PC-9 (cell line): ENCODE data around the gene UTP4.
"Not testable (repeated sequence)": the region's sequence is repeated elsewhere in the genome, so short reads cannot be mapped to it uniquely, and the experiment has no call there.

Experiments
- EZH2 ChIP-seq: fragments of 200-600 bp; sonication (generic); IDR thresholded peaks from 2 replicates; pipeline ENCODE4 v1.8.0; 2017; ENCODE audit warnings: antibody characterized with exemption, low read depth
- TF ChIP-seq, protein P1 (sequence below): fragments of 200-600 bp; sonication (generic); conservative IDR thresholded peaks from 2 replicates; pipeline ENCODE4 v1.6.1; 2017; ENCODE audit warnings: mixed run types, antibody characterized with exemption, mild to moderate bottlenecking, moderate library complexity

DNA sequence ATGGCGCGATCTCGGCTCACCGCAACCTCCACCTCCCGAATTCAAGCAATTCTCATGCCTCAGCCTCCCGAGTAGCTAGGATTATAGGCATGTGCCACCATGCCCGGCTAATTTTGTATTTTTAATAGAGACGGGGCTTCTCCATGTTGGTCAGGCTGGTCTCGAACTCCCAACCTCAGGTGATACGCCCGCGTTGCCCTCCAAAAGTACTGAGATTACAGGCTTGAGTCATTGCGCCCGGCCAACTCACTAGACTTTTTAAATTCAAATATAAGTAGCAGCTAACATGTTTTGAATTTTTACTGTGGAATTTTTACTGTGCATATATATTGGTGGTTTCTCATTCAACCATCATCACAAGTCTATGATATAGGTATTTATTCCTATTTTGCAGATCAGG lies 7.5 kb upstream of the UTP4 start:
- TF ChIP-seq, protein P1, sequence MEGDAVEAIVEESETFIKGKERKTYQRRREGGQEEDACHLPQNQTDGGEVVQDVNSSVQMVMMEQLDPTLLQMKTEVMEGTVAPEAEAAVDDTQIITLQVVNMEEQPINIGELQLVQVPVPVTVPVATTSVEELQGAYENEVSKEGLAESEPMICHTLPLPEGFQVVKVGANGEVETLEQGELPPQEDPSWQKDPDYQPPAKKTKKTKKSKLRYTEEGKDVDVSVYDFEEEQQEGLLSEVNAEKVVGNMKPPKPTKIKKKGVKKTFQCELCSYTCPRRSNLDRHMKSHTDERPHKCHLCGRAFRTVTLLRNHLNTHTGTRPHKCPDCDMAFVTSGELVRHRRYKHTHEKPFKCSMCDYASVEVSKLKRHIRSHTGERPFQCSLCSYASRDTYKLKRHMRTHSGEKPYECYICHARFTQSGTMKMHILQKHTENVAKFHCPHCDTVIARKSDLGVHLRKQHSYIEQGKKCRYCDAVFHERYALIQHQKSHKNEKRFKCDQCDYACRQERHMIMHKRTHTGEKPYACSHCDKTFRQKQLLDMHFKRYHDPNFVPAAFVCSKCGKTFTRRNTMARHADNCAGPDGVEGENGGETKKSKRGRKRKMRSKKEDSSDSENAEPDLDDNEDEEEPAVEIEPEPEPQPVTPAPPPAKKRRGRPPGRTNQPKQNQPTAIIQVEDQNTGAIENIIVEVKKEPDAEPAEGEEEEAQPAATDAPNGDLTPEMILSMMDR, result not testable (repeated sequence)
- TF ChIP-seq EZH2, result not testable (repeated sequence)
